GM18526 (cell line): ENCODE data around the gene CTNND2.

Experiments
- POLR2A ChIP-seq: IDR thresholded peaks from 3 replicates; pipeline ENCODE4 v1.6.1; 2011; ENCODE audit not compliant: insufficient read length; ENCODE audit errors: extremely low read depth

CTNND2 gene

GRCh38 chr5:11609570-11610303 lies 294.5 kb downstream of the CTNND2 start:
- no peak for TF ChIP-seq POLR2A

- no peak for TF ChIP-seq POLR2A
Observed at GRCh38 chr5:11608530-11608929, 295.7 kb downstream of the CTNND2 start.

- TF ChIP-seq POLR2A = no peak
Observed at GRCh38 chr5:11607944-11608483, 296.2 kb downstream of the CTNND2 start.

GRCh38 chr5:11602298-11602697 lies 301.9 kb downstream of the CTNND2 start:
- TF ChIP-seq POLR2A = no peak

- TF ChIP-seq POLR2A = no peak
Observed at GRCh38 chr5:11599499-11599898, 304.7 kb downstream of the CTNND2 start.

- TF ChIP-seq POLR2A = no peak
Observed at GRCh38 chr5:11596657-11597071, 307.6 kb downstream of the CTNND2 start.

GRCh38 chr5:11596185-11596584 lies 308.1 kb downstream of the CTNND2 start:
- no peak for TF ChIP-seq POLR2A

- no peak for TF ChIP-seq POLR2A
Observed at GRCh38 chr5:11595045-11595444, 309.2 kb downstream of the CTNND2 start.

- no peak for TF ChIP-seq POLR2A
Observed at GRCh38 chr5:11594021-11594420, 310.2 kb downstream of the CTNND2 start.

- TF ChIP-seq POLR2A = no peak
Observed at GRCh38 chr5:11590475-11590874, 313.8 kb downstream of the CTNND2 start.

- TF ChIP-seq POLR2A = no peak
Observed at GRCh38 chr5:11588803-11589202, 315.4 kb downstream of the CTNND2 start.

- no peak for TF ChIP-seq POLR2A
Observed at GRCh38 chr5:11584017-11584416, 320.2 kb downstream of the CTNND2 start.

GRCh38 chr5:11579351-11579750 lies 324.9 kb downstream of the CTNND2 start:
- no peak for TF ChIP-seq POLR2A

GRCh38 chr5:11574787-11575186 lies 329.5 kb downstream of the CTNND2 start:
- no peak for TF ChIP-seq POLR2A

- no peak for TF ChIP-seq POLR2A
Observed at GRCh38 chr5:11573140-11573992, 330.9 kb downstream of the CTNND2 start.

GRCh38 chr5:11564706-11565105 lies 339.5 kb downstream of the CTNND2 start:
- TF ChIP-seq POLR2A = no peak
